ENCODE data around the gene GAPDH. TPM values are rescaled to one million over a fixed set of nuclear protein-coding genes. Genes with fewer than 3 reads are reported as not detected.

Gene GAPDH
- total RNA-seq, 4 donors from 2014 or later: 2,526 to 4,151 (median 3,597) TPM

DNA sequence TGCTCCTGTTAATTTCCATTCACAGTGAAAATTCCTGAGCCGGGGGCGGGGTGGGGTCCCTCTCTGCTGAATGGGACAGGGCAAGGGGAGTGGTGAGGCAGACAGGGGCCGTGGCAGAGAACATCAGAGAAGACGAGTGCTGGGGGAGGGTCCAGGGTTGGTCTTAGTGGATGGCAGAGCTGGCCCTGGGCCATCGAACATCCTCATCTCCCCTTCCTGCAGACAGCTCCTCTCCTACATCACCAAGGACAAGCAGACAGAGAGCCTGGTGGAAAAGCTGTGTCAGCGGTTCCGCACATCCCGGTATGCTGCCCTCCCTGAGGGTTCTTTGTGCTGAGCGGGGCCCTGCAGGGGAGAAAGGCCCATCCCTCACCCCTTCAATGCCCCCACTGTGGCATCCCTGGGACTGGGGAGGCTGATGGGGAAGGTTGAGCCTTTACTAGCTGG lies 5.0 kb upstream of the GAPDH start:
- Histone ChIP-seq H3K4me3 (no peak overlapping the region), H3K27ac (peak overlapping the region; percentile 24 to 78 (median 50)), H3K27me3 (no peaks in the 10 kb centered on the region), H3K36me3 (peaks cover 4 to 74% (median 61%) of the 10 kb centered on the region in 3 donors), H3K4me1 (peaks cover 18 to 68% (median 38%) of the 10 kb centered on the region in 3 donors), H3K9me3 (no peaks in the 10 kb centered on the region)
- WGBS, 2 donors: 31 to 63% methylated on average over 3 to 4 of the region's 9 CpGs
- no peak for DNase-seq
- intact Hi-C loops (cut with DNase I): no loop called here
- no peak for TF ChIP-seq POLR2A (IDR thresholded peaks at IDR 0.05)
- TF ChIP-seq, protein P1, sequence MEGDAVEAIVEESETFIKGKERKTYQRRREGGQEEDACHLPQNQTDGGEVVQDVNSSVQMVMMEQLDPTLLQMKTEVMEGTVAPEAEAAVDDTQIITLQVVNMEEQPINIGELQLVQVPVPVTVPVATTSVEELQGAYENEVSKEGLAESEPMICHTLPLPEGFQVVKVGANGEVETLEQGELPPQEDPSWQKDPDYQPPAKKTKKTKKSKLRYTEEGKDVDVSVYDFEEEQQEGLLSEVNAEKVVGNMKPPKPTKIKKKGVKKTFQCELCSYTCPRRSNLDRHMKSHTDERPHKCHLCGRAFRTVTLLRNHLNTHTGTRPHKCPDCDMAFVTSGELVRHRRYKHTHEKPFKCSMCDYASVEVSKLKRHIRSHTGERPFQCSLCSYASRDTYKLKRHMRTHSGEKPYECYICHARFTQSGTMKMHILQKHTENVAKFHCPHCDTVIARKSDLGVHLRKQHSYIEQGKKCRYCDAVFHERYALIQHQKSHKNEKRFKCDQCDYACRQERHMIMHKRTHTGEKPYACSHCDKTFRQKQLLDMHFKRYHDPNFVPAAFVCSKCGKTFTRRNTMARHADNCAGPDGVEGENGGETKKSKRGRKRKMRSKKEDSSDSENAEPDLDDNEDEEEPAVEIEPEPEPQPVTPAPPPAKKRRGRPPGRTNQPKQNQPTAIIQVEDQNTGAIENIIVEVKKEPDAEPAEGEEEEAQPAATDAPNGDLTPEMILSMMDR (IDR thresholded peaks at IDR 0.05): no peak

DNA sequence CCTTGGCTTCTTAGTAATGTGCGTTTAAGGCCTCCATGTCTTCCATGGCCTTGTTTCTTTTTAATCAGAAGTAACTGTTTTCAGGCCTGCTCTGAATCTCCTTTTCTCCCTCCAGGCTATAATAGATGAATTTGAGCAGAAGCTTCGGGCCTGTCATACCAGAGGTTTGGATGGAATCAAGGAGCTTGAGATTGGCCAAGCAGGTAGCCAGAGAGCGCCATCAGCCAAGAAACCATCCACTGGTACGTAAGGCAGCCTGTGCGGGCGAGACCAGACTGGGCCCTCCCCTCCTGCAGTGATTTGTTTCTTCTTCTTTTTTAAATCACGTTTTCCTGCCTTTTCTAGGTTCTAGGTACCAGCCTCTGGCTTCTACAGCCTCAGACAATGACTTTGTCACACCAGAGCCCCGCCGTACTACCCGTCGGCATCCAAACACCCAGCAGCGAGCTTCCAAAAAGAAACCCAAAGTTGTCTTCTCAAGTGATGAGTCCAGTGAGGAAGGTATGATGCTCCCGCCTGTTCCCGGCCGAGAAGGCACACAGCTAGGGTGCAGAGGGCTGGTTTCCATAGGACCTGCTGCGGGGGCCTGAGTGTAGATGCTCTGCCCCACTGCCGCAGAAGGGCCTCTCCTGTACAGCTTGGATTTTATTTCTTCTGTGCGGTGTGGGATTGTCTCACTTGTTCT lies 3.6 kb upstream of the GAPDH start:
- peaks cover 21 to 71% (median 40%) of the 10 kb centered on the region in 3 donors for H3K4me1 ChIP-seq
- H3K36me3 ChIP-seq: peaks cover 5 to 63% (median 51%) of the 10 kb centered on the region in 3 donors
- no peaks in the 10 kb centered on the region for H3K9me3 ChIP-seq
- no peak for TF ChIP-seq POLR2A (IDR thresholded peaks at IDR 0.05)
- TF ChIP-seq, protein P1 (IDR thresholded peaks at IDR 0.05): no peak
- no peak overlapping the region for H3K4me3 ChIP-seq
- intact Hi-C loops (cut with DNase I): loop anchor here (10.0 kb wide), 1 partner anchor 56 kb away; the partner anchor contains the start of gene VAMP1
- 89 to 92% methylated on average over 17 to 18 of the region's 18 CpGs for WGBS, 2 donors
- no peaks in the 10 kb centered on the region for H3K27me3 ChIP-seq
- no peak overlapping the region for H3K27ac ChIP-seq
- no peak for DNase-seq

DNA sequence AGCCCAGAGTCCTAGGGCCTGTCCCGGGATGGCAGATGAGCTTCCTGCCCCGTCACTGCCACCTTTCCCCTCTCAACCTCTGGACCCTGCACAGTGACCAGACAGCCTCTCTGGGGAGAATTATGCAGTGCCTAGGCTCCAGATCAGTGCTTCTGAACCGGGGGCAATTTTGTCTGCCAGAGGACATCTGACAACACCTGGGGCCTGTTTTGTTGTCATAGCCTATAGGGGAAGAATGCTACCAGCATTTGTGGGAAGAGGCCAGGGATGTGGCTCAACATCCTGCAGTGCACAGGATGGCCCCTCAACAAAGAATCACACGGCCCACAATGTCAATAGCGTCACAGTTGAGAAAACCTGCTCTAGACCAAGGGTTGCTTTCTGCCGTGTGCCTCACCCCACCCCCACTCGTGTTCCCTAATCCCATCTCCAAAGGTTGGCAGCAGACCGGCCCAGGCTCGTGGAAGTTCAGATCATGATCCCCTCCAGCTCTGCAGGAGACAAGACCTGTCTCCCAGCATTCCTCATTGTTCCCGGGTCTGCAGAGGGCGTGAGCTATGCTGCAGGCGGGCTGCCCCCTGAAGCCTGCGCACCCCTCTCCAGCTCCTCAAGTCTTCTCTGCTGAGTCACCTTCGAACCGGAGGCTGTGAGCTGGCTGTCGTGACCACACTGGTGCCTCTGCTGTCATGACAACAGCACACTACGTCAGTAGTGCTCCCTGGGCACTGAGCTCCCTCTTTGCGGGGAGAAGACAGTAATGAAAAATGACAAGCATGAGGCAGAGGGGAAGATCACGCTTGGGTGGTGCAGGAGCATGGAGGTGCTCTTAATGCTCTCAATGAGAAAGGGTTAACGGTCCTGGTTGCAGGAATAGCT lies 2.0 kb upstream of the GAPDH start:
- DNase-seq: no peak
- Histone ChIP-seq H3K27me3 (no peaks in the 10 kb centered on the region), H3K4me3 (peak overlapping the region in 3 of 4 donors; percentile 90 to 99 (median 91)), H3K4me1 (peaks cover 32 to 71% (median 48%) of the 10 kb centered on the region in 3 donors), H3K27ac (peak overlapping the region; percentile 94 to 99 (median 98)), H3K9me3 (no peaks in the 10 kb centered on the region), H3K36me3 (peaks cover 21 to 63% (median 45%) of the 10 kb centered on the region in 3 donors)
- 11% methylated on average over 8 to 10 of the region's 20 CpGs for WGBS, 2 donors
- TF ChIP-seq, protein P1 (IDR thresholded peaks at IDR 0.05): no peak
- TF ChIP-seq POLR2A (IDR thresholded peaks at IDR 0.05): peak in 1 of 4 donors; percentile 52
- intact Hi-C loops (cut with DNase I): loop anchor here (10.0 kb wide), 1 partner anchor 57 kb away; the partner anchor contains the start of gene VAMP1

DNA sequence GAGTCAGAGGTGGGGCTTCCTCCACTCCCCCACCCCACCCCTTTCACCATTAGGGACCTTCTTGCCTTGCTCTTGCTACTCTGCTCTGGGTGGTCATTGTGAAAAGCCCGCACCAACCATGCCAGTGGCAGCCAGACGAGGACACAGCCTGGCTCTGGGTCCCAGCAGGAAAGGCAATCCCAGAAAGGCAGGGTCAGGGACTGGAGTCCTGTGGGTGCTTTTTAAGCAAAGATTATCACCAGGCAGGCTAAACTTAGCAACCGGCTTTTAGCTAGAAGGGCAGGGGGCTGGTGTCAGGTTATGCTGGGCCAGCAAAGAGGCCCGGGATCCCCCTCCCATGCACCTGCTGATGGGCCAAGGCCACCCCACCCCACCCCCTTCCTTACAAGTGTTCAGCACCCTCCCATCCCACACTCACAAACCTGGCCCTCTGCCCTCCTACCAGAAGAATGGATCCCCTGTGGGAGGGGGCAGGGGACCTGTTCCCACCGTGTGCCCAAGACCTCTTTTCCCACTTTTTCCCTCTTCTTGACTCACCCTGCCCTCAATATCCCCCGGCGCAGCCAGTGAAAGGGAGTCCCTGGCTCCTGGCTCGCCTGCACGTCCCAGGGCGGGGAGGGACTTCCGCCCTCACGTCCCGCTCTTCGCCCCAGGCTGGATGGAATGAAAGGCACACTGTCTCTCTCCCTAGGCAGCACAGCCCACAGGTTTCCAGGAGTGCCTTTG lies 1.2 kb upstream of the GAPDH start:
- TF ChIP-seq, protein P1 (IDR thresholded peaks at IDR 0.05): no peak
- no peak for TF ChIP-seq POLR2A (IDR thresholded peaks at IDR 0.05)
- no peaks in the 10 kb centered on the region for H3K27me3 ChIP-seq
- peaks cover 37 to 71% (median 49%) of the 10 kb centered on the region in 3 donors for H3K4me1 ChIP-seq
- peaks cover 22 to 63% (median 44%) of the 10 kb centered on the region in 3 donors for H3K36me3 ChIP-seq
- H3K9me3 ChIP-seq: no peaks in the 10 kb centered on the region
- no peak for DNase-seq
- 0 to 10% methylated on average over 2 of the region's 14 CpGs for WGBS, 2 donors
- H3K4me3 ChIP-seq: peak overlapping the region; percentile 90 to 99 (median 92)
- intact Hi-C loops (cut with DNase I): loop anchor here (10.0 kb wide), 1 partner anchor 58 kb away; the partner anchor contains the start of gene VAMP1
- peak overlapping the region; percentile 94 to 99 (median 98) for H3K27ac ChIP-seq
